ENCODE measurements around the gene DENND1C. TPM values are rescaled to one million over a fixed set of nuclear protein-coding genes. Genes with fewer than 3 reads are reported as not detected.

Gene DENND1C
- total and polyA plus RNA-seq, 2 donors (not counting 1 experiment from before 2014, with no cell fraction given) = not detected

DNA sequence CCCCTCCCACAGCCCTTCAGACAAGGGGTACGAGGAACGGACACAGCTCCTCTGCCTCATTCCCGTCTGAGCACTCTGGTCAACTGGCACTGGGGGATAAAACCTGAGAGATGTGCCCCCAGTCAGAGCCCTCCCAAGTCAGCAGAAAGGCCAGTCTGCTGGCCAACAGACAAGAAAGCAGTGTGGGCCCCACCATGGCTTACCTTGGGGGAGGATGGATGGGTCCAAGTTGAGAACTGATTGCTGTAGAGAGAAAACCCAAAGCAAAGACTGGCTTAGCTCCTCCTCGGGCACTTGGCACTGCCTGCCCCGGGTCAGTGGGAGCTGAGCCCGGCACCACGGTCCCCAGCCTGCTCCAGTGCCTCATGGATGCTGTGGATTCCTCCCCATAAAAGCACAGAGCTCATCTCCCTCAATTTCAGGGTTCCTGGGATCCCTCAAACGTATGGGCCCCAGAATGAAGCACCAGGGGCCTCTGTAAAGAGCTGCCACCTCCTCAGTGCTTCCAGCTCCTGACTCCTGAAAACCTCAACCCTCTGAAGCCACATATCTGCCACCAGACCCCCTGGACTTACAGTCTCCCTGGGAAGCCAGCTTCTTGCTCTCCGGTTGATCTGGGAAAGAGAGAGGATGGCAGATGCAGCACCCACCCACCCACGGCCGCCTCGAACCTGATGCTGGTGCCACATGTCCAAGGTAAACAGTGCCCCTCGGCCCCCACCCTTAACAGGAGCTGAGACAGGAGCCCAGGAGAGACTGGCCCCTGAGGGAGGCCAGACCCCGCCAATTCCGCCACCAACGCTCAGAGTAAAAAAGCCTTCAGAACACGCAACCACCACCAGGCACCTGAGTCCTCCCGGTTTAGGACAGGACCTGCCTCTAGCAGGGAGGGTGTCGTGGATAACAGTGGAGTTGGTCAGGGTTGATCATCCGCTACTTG, 60.2 kb downstream of the DENND1C start:
- no peaks in the 10 kb centered on the region for H3K27me3 ChIP-seq (ENCODE audit: control insufficient read depth, insufficient read depth, low read length)
- H3K27ac ChIP-seq (ENCODE audit: insufficient read depth, low read length) = no peak overlapping the region
- H2AFZ ChIP-seq (ENCODE audit: low read length) = no peak overlapping the region
- H3K9me3 ChIP-seq (ENCODE audit: control insufficient read depth, insufficient read depth, low read depth, low read length) = no peaks in the 10 kb centered on the region
- H3K36me3 ChIP-seq (ENCODE audit: control insufficient read depth, insufficient read depth, low read length) = peaks cover 35% of the 10 kb centered on the region
- peaks cover 4% of the 10 kb centered on the region for H3K4me1 ChIP-seq (ENCODE audit: control insufficient read depth, extremely low read depth, insufficient read depth, low read length)
- peak overlapping the region; percentile 33 for H3K4me2 ChIP-seq (ENCODE audit: extremely low read depth, insufficient read depth, low read length)
- TF ChIP-seq EZH2 (IDR thresholded peaks at IDR 0.05; ENCODE audit: low read length, missing control alignments) = no peak
- TF ChIP-seq, protein P1, sequence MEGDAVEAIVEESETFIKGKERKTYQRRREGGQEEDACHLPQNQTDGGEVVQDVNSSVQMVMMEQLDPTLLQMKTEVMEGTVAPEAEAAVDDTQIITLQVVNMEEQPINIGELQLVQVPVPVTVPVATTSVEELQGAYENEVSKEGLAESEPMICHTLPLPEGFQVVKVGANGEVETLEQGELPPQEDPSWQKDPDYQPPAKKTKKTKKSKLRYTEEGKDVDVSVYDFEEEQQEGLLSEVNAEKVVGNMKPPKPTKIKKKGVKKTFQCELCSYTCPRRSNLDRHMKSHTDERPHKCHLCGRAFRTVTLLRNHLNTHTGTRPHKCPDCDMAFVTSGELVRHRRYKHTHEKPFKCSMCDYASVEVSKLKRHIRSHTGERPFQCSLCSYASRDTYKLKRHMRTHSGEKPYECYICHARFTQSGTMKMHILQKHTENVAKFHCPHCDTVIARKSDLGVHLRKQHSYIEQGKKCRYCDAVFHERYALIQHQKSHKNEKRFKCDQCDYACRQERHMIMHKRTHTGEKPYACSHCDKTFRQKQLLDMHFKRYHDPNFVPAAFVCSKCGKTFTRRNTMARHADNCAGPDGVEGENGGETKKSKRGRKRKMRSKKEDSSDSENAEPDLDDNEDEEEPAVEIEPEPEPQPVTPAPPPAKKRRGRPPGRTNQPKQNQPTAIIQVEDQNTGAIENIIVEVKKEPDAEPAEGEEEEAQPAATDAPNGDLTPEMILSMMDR (conservative IDR thresholded peaks at IDR 0.05 in 1 of 2, IDR thresholded peaks at IDR 0.05 in 1 of 2; ENCODE audit: low read depth in 1 of 2, low read length in 2 of 2) = no peak
- peak overlapping the region in 1 of 4 experiments; percentile 4 for H3K4me3 ChIP-seq (replicated peaks in 1 of 4; ENCODE audit: control extremely low read depth in 1 of 4, insufficient read depth in 1 of 4, low read depth in 3 of 4, low read length in 4 of 4)
- H3K9ac ChIP-seq (ENCODE audit: insufficient read depth, low read length) = no peak overlapping the region
- no peak for DNase-seq (ENCODE audit: low read depth in 2 of 2)
- peaks cover 55% of the 10 kb centered on the region for H3K79me2 ChIP-seq (ENCODE audit: control insufficient read depth, insufficient read depth, low read length)
- peaks cover 6% of the 10 kb centered on the region for H4K20me1 ChIP-seq (ENCODE audit: control insufficient read depth, extremely low read depth, insufficient read depth, low read length)

DNA sequence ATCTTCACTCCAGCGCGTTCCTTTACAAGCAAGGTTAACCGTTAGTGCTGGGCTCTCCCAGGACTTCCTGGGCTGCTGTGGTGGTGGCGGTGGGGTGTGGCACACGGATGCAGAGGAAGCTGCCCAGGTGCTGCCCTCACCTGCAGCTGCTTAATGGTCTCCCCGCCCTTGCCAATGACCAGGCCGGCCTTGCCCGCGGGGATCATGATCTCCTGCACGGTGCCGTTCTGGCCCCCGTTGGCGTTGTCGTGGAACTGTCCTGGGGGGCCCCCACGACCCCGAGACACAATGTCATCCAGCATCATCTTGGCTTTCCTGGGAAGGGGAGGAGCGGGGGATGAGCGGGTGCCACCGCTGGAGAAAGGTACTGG, 63.0 kb downstream of the DENND1C start:
- Histone ChIP-seq H3K27ac (ENCODE audit: insufficient read depth, low read length) (no peak overlapping the region), H3K9me3 (ENCODE audit: control insufficient read depth, insufficient read depth, low read depth, low read length) (no peaks in the 10 kb centered on the region), H4K20me1 (ENCODE audit: control insufficient read depth, extremely low read depth, insufficient read depth, low read length) (peaks cover 6% of the 10 kb centered on the region), H3K9ac (ENCODE audit: insufficient read depth, low read length) (no peak overlapping the region), H3K36me3 (ENCODE audit: control insufficient read depth, insufficient read depth, low read length) (peaks cover 52% of the 10 kb centered on the region), H3K4me1 (ENCODE audit: control insufficient read depth, extremely low read depth, insufficient read depth, low read length) (peaks cover 4% of the 10 kb centered on the region), H3K4me3 (replicated peaks in 1 of 4; ENCODE audit: control extremely low read depth in 1 of 4, insufficient read depth in 1 of 4, low read depth in 3 of 4, low read length in 4 of 4) (no peak overlapping the region), H3K79me2 (ENCODE audit: control insufficient read depth, insufficient read depth, low read length) (peaks cover 49% of the 10 kb centered on the region), H3K4me2 (ENCODE audit: extremely low read depth, insufficient read depth, low read length) (no peak overlapping the region), H2AFZ (ENCODE audit: low read length) (no peak overlapping the region), H3K27me3 (ENCODE audit: control insufficient read depth, insufficient read depth, low read length) (no peaks in the 10 kb centered on the region)
- TF ChIP-seq, protein P1 (conservative IDR thresholded peaks at IDR 0.05 in 1 of 2, IDR thresholded peaks at IDR 0.05 in 1 of 2; ENCODE audit: low read depth in 1 of 2, low read length in 2 of 2) = no peak
- no peak for TF ChIP-seq EZH2 (IDR thresholded peaks at IDR 0.05; ENCODE audit: low read length, missing control alignments)
- no peak for DNase-seq (ENCODE audit: low read depth in 2 of 2)

DNA sequence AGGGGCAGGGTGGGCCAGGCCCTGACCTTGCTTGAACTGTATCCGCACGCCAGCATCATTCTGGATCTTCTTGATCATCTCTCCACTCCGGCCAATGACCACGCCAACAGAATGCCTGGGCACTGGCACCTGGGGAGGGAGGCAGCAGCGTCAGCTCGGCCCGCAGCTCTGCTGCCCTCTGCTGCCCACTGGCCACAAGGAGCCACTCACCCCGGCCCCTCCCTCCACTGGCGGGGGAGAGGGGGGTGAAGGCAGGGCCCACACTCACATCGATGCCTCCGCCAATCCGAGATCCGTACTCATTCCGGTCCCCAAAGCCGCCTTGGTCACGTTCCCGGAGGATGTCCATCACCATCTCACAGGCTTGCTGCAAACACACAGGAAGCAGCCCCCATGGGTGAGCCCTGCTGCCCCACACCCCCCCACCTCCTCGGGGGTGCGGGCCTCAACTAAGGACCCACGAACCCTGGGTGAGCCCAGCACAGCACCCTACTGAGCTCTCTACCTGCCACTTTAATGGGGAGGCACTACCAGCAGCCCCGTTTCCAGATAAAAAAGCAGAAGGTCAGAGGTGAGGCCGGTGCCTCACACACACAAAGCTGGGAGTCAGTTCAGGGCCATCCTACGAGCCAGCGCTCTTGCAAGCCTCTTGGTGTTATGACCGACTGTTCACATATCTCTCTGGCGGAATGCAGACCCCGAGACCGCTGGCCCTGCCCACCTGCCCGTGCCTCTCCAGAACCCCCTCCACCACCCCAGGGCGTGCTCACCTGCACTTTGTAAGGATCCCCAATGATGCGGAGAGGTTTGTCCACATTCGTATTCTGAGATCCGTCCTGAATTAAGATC, 63.6 kb downstream of the DENND1C start:
- H4K20me1 ChIP-seq (ENCODE audit: control insufficient read depth, extremely low read depth, insufficient read depth, low read length) = peaks cover 6% of the 10 kb centered on the region
- DNase-seq (ENCODE audit: low read depth in 2 of 2) = peak; percentile 13 to 29
- peaks cover 43% of the 10 kb centered on the region for H3K79me2 ChIP-seq (ENCODE audit: control insufficient read depth, insufficient read depth, low read length)
- peaks cover 4% of the 10 kb centered on the region for H3K4me1 ChIP-seq (ENCODE audit: control insufficient read depth, extremely low read depth, insufficient read depth, low read length)
- no peak overlapping the region for H3K4me2 ChIP-seq (ENCODE audit: extremely low read depth, insufficient read depth, low read length)
- H3K27me3 ChIP-seq (ENCODE audit: control insufficient read depth, insufficient read depth, low read length) = no peaks in the 10 kb centered on the region
- H3K9ac ChIP-seq (ENCODE audit: insufficient read depth, low read length) = no peak overlapping the region
- H3K27ac ChIP-seq (ENCODE audit: insufficient read depth, low read length) = no peak overlapping the region
- H2AFZ ChIP-seq (ENCODE audit: low read length) = no peak overlapping the region
- no peak overlapping the region for H3K4me3 ChIP-seq (replicated peaks in 1 of 4; ENCODE audit: control extremely low read depth in 1 of 4, insufficient read depth in 1 of 4, low read depth in 3 of 4, low read length in 4 of 4)
- H3K9me3 ChIP-seq (ENCODE audit: control insufficient read depth, insufficient read depth, low read depth, low read length) = no peaks in the 10 kb centered on the region
- TF ChIP-seq EZH2 (IDR thresholded peaks at IDR 0.05; ENCODE audit: low read length, missing control alignments) = no peak
- TF ChIP-seq, protein P1 (conservative IDR thresholded peaks at IDR 0.05 in 1 of 2, IDR thresholded peaks at IDR 0.05 in 1 of 2; ENCODE audit: low read depth in 1 of 2, low read length in 2 of 2) = peak; percentile 32 to 45
- H3K36me3 ChIP-seq (ENCODE audit: control insufficient read depth, insufficient read depth, low read length) = peaks cover 52% of the 10 kb centered on the region
